ENCODE measurements around the gene EXT2.

GRCh38 chr11:44072757-44073658, 22.5 kb upstream of the EXT2 start:
- TF ChIP-seq EZH2 (IDR thresholded peaks at IDR 0.05; ENCODE audit: insufficient read depth, poor library complexity, severe bottlenecking) (no peak), EZH2phosphoT487 (IDR thresholded peaks at IDR 0.05; ENCODE audit: insufficient read depth, low read depth) (no peak)
